ENCODE measurements around the gene SLC39A10. TPM values are rescaled to one million over a fixed set of nuclear protein-coding genes. Genes with fewer than 3 reads are reported as not detected.

The SLC39A10 gene
- total and polyA plus RNA-seq, 2 donors (not counting 1 experiment from before 2014, with no cell fraction given), result 18.6 to 99.3 TPM

- Histone ChIP-seq H3K27ac (ENCODE audit: low read length in 2 of 2) (peak overlapping the region; percentile 98 to 99), H3K4me3 (ENCODE audit: control extremely low read depth in 1 of 5, extremely low read depth in 1 of 5, insufficient read depth in 1 of 5, low read depth in 2 of 5, low read length in 4 of 5) (peak overlapping the region; percentile 87 to 96 (median 93)), H3K4me2 (replicated peaks; ENCODE audit: low read depth, low read length, poor library complexity, severe bottlenecking) (peak overlapping the region; percentile 86), H3K27me3 (replicated peaks in 1 of 4; ENCODE audit: control extremely low read depth in 1 of 4, control insufficient read depth in 3 of 4, insufficient read depth in 4 of 4, low read length in 3 of 4) (no peaks in the 10 kb centered on the region), H3K9ac (ENCODE audit: low read length) (peak overlapping the region; percentile 98), H2AFZ (ENCODE audit: insufficient read depth, low read depth, low read length, poor library complexity, severe bottlenecking) (peak overlapping the region; percentile 88), H4K20me1 (ENCODE audit: control insufficient read depth, insufficient read depth, low read length, poor library complexity, severe bottlenecking) (no peaks in the 10 kb centered on the region), H3K36me3 (replicated peaks in 1 of 2; ENCODE audit: control extremely low read depth in 1 of 2, control insufficient read depth in 1 of 2, extremely low read depth in 1 of 2, insufficient read depth in 2 of 2, low read length in 1 of 2) (peaks cover 0 to 3% of the 10 kb centered on the region in 2 experiments), H3K9me3 (ENCODE audit: control extremely low read depth in 1 of 3, control insufficient read depth in 2 of 3, insufficient read depth in 1 of 3, low read length in 2 of 3) (no peaks in the 10 kb centered on the region), H3K79me2 (ENCODE audit: control insufficient read depth, insufficient read depth, low read length) (peaks cover 59% of the 10 kb centered on the region), H3K4me1 (ENCODE audit: control insufficient read depth in 2 of 2, insufficient read depth in 2 of 2, low read length in 2 of 2) (peaks cover 37 to 44% of the 10 kb centered on the region in 2 donors)
- H3K4me3 Mint-ChIP-seq, result peak overlapping the region; percentile 100
- peaks cover 59% of the 10 kb centered on the region for H3K4me1 Mint-ChIP-seq
- ATAC-seq (ENCODE audit: low read depth), result no peak
- POLR2A ChIA-PET, result interaction anchor here (0.7 to 2.5 kb wide), 8 partner anchors 9 to 158 kb away, joined by 3 to 63 read pairs (median 8); no protein-coding TSS in a partner anchor
- no peak for TF ChIP-seq EZH2 (IDR thresholded peaks at IDR 0.05; ENCODE audit: borderline replicate concordance, insufficient read depth, low read depth, low read length, poor library complexity, severe bottlenecking)
- TF ChIP-seq, protein P1, sequence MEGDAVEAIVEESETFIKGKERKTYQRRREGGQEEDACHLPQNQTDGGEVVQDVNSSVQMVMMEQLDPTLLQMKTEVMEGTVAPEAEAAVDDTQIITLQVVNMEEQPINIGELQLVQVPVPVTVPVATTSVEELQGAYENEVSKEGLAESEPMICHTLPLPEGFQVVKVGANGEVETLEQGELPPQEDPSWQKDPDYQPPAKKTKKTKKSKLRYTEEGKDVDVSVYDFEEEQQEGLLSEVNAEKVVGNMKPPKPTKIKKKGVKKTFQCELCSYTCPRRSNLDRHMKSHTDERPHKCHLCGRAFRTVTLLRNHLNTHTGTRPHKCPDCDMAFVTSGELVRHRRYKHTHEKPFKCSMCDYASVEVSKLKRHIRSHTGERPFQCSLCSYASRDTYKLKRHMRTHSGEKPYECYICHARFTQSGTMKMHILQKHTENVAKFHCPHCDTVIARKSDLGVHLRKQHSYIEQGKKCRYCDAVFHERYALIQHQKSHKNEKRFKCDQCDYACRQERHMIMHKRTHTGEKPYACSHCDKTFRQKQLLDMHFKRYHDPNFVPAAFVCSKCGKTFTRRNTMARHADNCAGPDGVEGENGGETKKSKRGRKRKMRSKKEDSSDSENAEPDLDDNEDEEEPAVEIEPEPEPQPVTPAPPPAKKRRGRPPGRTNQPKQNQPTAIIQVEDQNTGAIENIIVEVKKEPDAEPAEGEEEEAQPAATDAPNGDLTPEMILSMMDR (IDR thresholded peaks at IDR 0.05), result no peak
- no peaks in the 10 kb centered on the region for H3K9me3 Mint-ChIP-seq (ENCODE audit: insufficient read depth)
- intact Hi-C loops (cut with micrococcal nuclease), result loop anchor here (2.0 kb wide), 3 partner anchors 412 to 584 kb away; partner anchors contain the start of genes DNAH7 and STK17B
- H3K27me3 Mint-ChIP-seq, result no peaks in the 10 kb centered on the region
- no peak for DNase-seq
- H3K27ac Mint-ChIP-seq, result peak overlapping the region; percentile 99
- CTCF ChIA-PET, result interaction anchor here (0.6 to 5.7 kb wide), 14 partner anchors 9 to 411 kb away, joined by 3 to 192 read pairs (median 4); no protein-coding TSS in a partner anchor
- WGBS (ENCODE audit: insufficient coverage), result 40% methylated on average over 15 of the region's 19 CpGs
These were observed 716 bp upstream of the SLC39A10 start for GRCh38 chr2:195656161-195656858.
